ENCODE measurements around the gene IQCN. TPM values are rescaled to one million over a fixed set of nuclear protein-coding genes. Genes with fewer than 3 reads are reported as not detected.
A peak's percentile ranks its signal among the peaks of the same experiment; 100 is the strongest.

IQCN gene
- total RNA-seq, 1 donor from 2014 or later = 17.8 TPM

DNA sequence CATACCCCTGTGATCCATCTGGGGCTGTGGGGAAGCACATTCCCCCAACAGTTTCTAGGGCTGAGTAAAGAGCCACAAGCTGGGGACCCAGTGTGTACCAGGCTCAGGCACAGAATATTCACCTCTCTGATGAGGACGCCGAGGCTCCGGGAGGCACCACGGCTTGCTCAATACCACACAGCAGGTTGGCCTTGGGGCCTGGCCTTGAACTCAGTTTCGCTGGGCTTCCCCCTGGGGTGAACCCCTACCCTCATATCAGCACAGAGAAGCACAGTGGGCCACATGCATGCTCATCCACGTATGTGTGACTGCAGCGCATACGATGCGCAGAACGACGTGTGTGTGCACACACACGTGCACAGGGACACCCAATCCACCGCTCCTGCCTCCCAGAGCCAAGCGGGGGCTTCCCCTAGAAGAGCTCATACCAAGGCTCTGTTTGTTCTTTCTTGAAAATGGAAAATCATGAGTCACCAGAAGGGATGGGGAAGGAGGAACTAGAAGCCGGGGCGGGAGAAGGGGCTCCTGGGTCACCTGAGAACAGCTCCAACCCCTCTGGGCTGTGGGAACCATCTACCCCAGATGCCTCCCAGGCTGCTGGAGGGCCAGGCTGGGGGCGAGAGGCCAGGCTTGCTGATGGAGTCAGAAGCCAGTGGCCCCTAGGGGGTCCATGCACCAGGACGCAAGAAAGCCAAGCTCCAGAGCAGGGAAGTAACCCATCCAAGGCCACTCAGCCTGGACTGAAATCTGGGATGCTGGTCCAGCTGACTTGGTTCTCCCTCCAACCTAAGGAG, 43.1 kb downstream of the IQCN start:
- Mint-ChIP-seq H3K27me3 (peaks cover 62% of the 10 kb centered on the region), H3K4me3 (no peak overlapping the region), H3K27ac (peak overlapping the region; percentile 46), H3K36me3 (ENCODE audit: low read depth) (no peaks in the 10 kb centered on the region), H3K4me1 (peaks cover 32% of the 10 kb centered on the region), H3K9me3 (peaks cover 5% of the 10 kb centered on the region)
- intact Hi-C loops (cut with micrococcal nuclease) = no loop called here
- ChIA-PET POLR2A (interaction anchor here (0.5 to 0.7 kb wide), 6 partner anchors 10 to 261 kb away, joined by 3 to 14 read pairs (median 4); no protein-coding TSS in a partner anchor), CTCF (interaction anchor here (0.9 to 1.3 kb wide), 2 partner anchors 9 to 21 kb away, joined by 3 read pairs; no protein-coding TSS in a partner anchor)
- TF ChIP-seq, protein P1, sequence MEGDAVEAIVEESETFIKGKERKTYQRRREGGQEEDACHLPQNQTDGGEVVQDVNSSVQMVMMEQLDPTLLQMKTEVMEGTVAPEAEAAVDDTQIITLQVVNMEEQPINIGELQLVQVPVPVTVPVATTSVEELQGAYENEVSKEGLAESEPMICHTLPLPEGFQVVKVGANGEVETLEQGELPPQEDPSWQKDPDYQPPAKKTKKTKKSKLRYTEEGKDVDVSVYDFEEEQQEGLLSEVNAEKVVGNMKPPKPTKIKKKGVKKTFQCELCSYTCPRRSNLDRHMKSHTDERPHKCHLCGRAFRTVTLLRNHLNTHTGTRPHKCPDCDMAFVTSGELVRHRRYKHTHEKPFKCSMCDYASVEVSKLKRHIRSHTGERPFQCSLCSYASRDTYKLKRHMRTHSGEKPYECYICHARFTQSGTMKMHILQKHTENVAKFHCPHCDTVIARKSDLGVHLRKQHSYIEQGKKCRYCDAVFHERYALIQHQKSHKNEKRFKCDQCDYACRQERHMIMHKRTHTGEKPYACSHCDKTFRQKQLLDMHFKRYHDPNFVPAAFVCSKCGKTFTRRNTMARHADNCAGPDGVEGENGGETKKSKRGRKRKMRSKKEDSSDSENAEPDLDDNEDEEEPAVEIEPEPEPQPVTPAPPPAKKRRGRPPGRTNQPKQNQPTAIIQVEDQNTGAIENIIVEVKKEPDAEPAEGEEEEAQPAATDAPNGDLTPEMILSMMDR (IDR thresholded peaks at IDR 0.05) = no peak
- no peak for DNase-seq
- no peak for ATAC-seq (ENCODE audit: low read depth)

DNA sequence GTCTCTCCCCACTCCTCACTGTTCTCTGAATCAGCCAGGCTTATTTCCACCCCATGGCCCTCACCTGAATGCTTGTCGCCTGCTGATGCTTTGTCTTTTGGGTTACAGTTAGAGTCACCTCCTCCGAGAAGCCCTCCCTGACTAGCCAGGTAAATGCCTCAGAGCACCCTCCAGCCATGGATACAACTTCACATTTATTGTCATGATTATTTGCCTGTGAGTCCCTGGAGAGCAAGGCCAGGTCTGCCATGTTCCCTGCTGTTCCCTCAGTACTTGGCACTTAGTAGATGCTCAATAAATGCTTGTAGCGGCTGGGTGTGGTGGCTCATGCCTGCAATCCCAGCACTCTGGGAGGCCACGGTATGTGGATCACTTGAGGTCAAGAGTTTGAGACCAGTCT, 44.3 kb downstream of the IQCN start:
- intact Hi-C loops (cut with micrococcal nuclease) = no loop called here
- POLR2A ChIA-PET = interaction anchor here (0.6 kb wide), 1 partner anchor 60 kb away, joined by 11 read pairs; no protein-coding TSS in a partner anchor
- Mint-ChIP-seq H3K9me3 (peaks cover 5% of the 10 kb centered on the region), H3K27me3 (peaks cover 63% of the 10 kb centered on the region), H3K4me1 (peaks cover 44% of the 10 kb centered on the region), H3K27ac (no peak overlapping the region), H3K4me3 (no peak overlapping the region), H3K36me3 (ENCODE audit: low read depth) (no peaks in the 10 kb centered on the region)
- no peak for ATAC-seq (ENCODE audit: low read depth)
- DNase-seq = no peak
- TF ChIP-seq, protein P1 (IDR thresholded peaks at IDR 0.05) = no peak
- CTCF ChIA-PET = interaction anchor here (0.9 kb wide), 1 partner anchor 8 kb away, joined by 3 read pairs; no protein-coding TSS in a partner anchor

DNA sequence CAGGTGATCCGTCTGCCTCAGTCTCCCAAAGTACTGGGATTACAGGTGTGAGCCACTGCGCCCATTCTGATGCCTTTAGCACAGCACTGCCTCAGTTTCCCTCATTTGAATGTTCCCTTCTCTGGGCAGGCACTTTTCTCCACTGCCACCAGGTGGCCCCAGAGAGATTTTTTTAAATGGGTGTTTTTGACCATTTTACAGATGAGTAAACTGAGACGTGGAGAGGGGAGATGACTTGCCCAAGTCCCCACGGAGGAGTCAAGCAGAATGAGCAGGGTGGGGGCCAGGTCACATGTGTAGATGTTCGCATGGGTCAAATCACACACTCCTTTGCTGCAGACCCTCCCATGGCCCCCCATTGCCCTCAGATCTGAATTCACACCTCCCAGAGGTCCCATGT, 44.8 kb downstream of the IQCN start:
- CTCF ChIA-PET = no interaction called here
- no peak overlapping the region for H3K4me3 Mint-ChIP-seq
- DNase-seq (no peak), ATAC-seq (ENCODE audit: low read depth) (no peak)
- intact Hi-C loops (cut with micrococcal nuclease) = no loop called here
- TF ChIP-seq, protein P1 (IDR thresholded peaks at IDR 0.05) = no peak
- peaks cover 63% of the 10 kb centered on the region for H3K27me3 Mint-ChIP-seq
- no peak overlapping the region for H3K27ac Mint-ChIP-seq
- peaks cover 5% of the 10 kb centered on the region for H3K9me3 Mint-ChIP-seq
- H3K4me1 Mint-ChIP-seq = peaks cover 48% of the 10 kb centered on the region
- no peaks in the 10 kb centered on the region for H3K36me3 Mint-ChIP-seq (ENCODE audit: low read depth)
- POLR2A ChIA-PET = no interaction called here

DNA sequence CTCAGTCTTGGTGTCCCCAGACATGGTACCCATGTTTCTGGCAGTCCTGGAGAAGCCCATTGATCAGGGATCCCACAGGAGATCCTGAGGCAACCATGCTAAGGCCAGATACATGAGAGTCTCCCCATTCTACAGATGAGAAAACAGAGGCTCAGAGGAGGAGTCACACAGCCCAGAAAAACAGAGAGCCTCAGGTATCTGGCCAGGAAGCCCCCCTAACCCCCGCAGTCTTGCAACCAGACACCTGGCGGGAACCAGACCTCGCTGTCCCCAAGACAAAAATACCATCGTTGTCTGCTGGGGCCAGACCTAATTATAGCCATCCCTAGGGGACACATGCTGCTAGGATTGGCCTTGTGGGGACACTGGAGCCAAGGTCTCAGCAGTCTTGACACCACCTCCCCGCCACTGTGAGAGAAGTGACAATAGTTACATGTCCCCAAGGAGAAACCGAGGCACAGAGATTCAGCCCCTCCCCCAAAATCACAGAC, 46.4 kb downstream of the IQCN start:
- POLR2A ChIA-PET = no interaction called here
- TF ChIP-seq, protein P1 (IDR thresholded peaks at IDR 0.05) = no peak
- intact Hi-C loops (cut with micrococcal nuclease) = no loop called here
- Mint-ChIP-seq H3K4me3 (no peak overlapping the region), H3K4me1 (peaks cover 54% of the 10 kb centered on the region), H3K9me3 (no peaks in the 10 kb centered on the region), H3K36me3 (ENCODE audit: low read depth) (no peaks in the 10 kb centered on the region), H3K27ac (no peak overlapping the region), H3K27me3 (peaks cover 55% of the 10 kb centered on the region)
- CTCF ChIA-PET = no interaction called here
- no peak for ATAC-seq (ENCODE audit: low read depth)
- DNase-seq = no peak

DNA sequence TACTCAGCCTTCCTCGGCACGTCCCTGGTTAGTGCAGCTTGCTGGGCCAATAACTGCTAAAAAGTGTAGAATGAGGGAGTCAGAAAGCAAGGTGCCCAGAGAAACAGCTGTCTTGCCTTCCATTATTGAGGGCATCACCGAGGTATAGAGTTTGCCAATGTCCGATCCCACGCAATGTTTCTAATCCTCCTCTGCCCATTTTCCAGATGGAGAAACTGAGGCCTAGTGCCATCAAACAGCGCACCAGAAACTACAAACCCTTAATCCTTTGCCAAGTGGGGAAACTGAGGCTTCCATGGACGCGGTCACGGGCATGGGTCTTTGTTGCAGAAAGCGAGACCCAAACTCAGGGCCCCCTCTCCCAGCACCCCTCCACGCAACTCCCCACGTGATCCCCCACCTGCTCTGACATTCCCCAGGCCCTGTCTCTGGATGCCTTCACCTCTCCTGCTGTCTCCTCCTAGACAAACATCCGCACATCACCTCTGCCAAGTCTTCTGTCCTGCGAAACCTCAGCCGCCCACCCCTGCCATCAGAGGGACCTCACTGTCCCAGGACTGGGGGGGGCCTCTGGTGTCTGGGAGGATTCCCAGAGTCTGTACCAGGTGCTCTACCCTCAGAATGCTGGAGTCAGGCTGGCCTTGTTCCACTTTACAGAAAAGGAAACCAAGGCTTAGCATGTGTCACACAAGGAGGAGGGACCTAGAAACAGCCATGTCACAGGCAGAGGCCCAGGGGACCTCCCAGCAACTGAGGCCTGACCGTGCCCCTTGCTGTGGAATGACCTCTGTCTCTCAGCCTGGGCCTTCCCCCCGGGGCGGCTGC, 47.1 kb downstream of the IQCN start:
- H3K27ac Mint-ChIP-seq = no peak overlapping the region
- no peaks in the 10 kb centered on the region for H3K9me3 Mint-ChIP-seq
- peaks cover 50% of the 10 kb centered on the region for H3K27me3 Mint-ChIP-seq
- intact Hi-C loops (cut with micrococcal nuclease) = no loop called here
- DNase-seq (no peak), ATAC-seq (ENCODE audit: low read depth) (no peak)
- CTCF ChIA-PET = no interaction called here
- peaks cover 50% of the 10 kb centered on the region for H3K4me1 Mint-ChIP-seq
- H3K4me3 Mint-ChIP-seq = peak overlapping the region; percentile 50
- TF ChIP-seq, protein P1 (IDR thresholded peaks at IDR 0.05) = no peak
- POLR2A ChIA-PET = interaction anchor here (0.7 kb wide), 1 partner anchor 66 kb away, joined by 3 read pairs; no protein-coding TSS in a partner anchor
- no peaks in the 10 kb centered on the region for H3K36me3 Mint-ChIP-seq (ENCODE audit: low read depth)
